ENCODE measurements around the gene EMILIN3. TPM values are rescaled to one million over a fixed set of nuclear protein-coding genes. Genes with fewer than 3 reads are reported as not detected.

The EMILIN3 gene
- total RNA-seq, 1 experiment from 2014 or later, result 5.9 TPM

GRCh38 chr20:41392871-41393704, 26.5 kb upstream of the EMILIN3 start:
- Histone ChIP-seq H4K8ac (replicated peaks; ENCODE audit: insufficient read length, low read depth, low read length) (no peak overlapping the region), H4K5ac (ENCODE audit: insufficient read length, low read depth, low read length) (no peak overlapping the region), H3K79me2 (ENCODE audit: insufficient read depth, low read length) (no peaks in the 10 kb centered on the region), H3K23me2 (ENCODE audit: insufficient read length, low read depth, low read length, poor library complexity, severe bottlenecking) (no peaks in the 10 kb centered on the region), H2BK12ac (ENCODE audit: insufficient read length, low read depth, low read length) (no peak overlapping the region), H2BK15ac (ENCODE audit: low read depth, low read length) (no peak overlapping the region), H2BK120ac (ENCODE audit: low read depth, low read length, poor library complexity, severe bottlenecking) (no peak overlapping the region), H2AFZ (ENCODE audit: low read length) (no peak overlapping the region), H3T11ph (ENCODE audit: low read length) (no peak overlapping the region), H3K18ac (ENCODE audit: insufficient read length, low read depth, low read length) (no peak overlapping the region), H2BK5ac (ENCODE audit: insufficient read length, low read length) (no peak overlapping the region), H3K14ac (ENCODE audit: insufficient read depth, low read length) (no peak overlapping the region), H2BK20ac (ENCODE audit: low read depth, low read length, poor library complexity, severe bottlenecking) (no peak overlapping the region), H4K91ac (ENCODE audit: insufficient read length, low read depth, low read length) (no peak overlapping the region), H3K23ac (ENCODE audit: insufficient read length, low read depth, low read length) (no peak overlapping the region), H2AK5ac (ENCODE audit: insufficient read length, low read length) (no peak overlapping the region), H3K79me1 (ENCODE audit: insufficient read depth, low read depth, low read length, poor library complexity, severe bottlenecking) (no peaks in the 10 kb centered on the region), H3K27ac (ENCODE audit: insufficient read length, low read depth, low read length) (no peak overlapping the region), H3K9me3 (ENCODE audit: control insufficient read depth, low read depth, low read length) (no peaks in the 10 kb centered on the region), H3K56ac (ENCODE audit: insufficient read length, low read depth, low read length) (no peak overlapping the region), H4K20me1 (ENCODE audit: control insufficient read depth, insufficient read depth, insufficient read length) (no peaks in the 10 kb centered on the region), H3K9ac (ENCODE audit: extremely low read depth, insufficient read length, low read length) (no peak overlapping the region), H3K4ac (ENCODE audit: low read depth, low read length) (no peak overlapping the region), H3K4me2 (ENCODE audit: insufficient read depth, insufficient read length, low read length) (no peak overlapping the region), H3K4me1 (ENCODE audit: insufficient read depth, low read length) (peaks cover 8% of the 10 kb centered on the region; the same call in 1 of the 2 replicates), H3K27me3 (ENCODE audit: insufficient read depth, low read length) (no peaks in the 10 kb centered on the region)
- no peaks in the 10 kb centered on the region; the same call in 1 of the 2 replicates for H3K27me3 Mint-ChIP-seq (ENCODE audit: low read depth)
- H3K9me3 Mint-ChIP-seq, result no peaks in the 10 kb centered on the region
- no peak overlapping the region for H3K27ac Mint-ChIP-seq
- DNase-seq, result no peak
- TF ChIP-seq CTCF (conservative IDR thresholded peaks at IDR 0.05), result no peak
- H3K4me3 Mint-ChIP-seq, result no peak overlapping the region
- no CpG with 5 or more reads among the region's 12 CpGs for WGBS (ENCODE audit: extremely low coverage, insufficient read length, low lambda C conversion rate)
- H3K36me3 Mint-ChIP-seq (ENCODE audit: insufficient read depth in 1 of 3, low read depth in 3 of 3), result no peaks in the 10 kb centered on the region
- H3K4me1 Mint-ChIP-seq, result peaks cover 22 to 24% of the 10 kb centered on the region in 2 experiments
